Stimulated activated CD4-positive, alpha-beta T cell treated with anti-CD3 and anti-CD28 coated beads, Interleukin-2, amount 100 ng/mL, for 48 hours (primary cell): Measurements from ENCODE around the gene HMGA1.
"Not testable (repeated sequence)": the region's sequence is repeated elsewhere in the genome, so short reads cannot be mapped to it uniquely, and the experiment has no call there.

Experiments used
- DNase-seq, 2 donors: peaks; one replicate each; pipeline ENCODE4 v3.0.0-alpha.2; 2020

HMGA1 gene

GRCh38 chr6:34240329-34241248 lies 3.9 kb downstream of the HMGA1 start:
- no peak for DNase-seq

GRCh38 chr6:34241351-34242215 lies 4.9 kb downstream of the HMGA1 start:
- no peak for DNase-seq

- no peak for DNase-seq
Measured at GRCh38 chr6:34242252-34243130, 5.8 kb downstream of the HMGA1 start.

GRCh38 chr6:34243131-34243771 lies 6.6 kb downstream of the HMGA1 start:
- DNase-seq = no peak

- DNase-seq = peak in 1 of 2 donors; percentile 57
Measured at GRCh38 chr6:34243901-34244884, 7.5 kb downstream of the HMGA1 start.

- not testable (repeated sequence) for DNase-seq
Measured at GRCh38 chr6:34245032-34245760, 8.5 kb downstream of the HMGA1 start.

GRCh38 chr6:34245761-34246140 lies 9.1 kb downstream of the HMGA1 start:
- DNase-seq = not testable (repeated sequence)

- DNase-seq = no peak
Measured at GRCh38 chr6:34246249-34246562, 9.5 kb downstream of the HMGA1 start.

GRCh38 chr6:34246563-34247391 lies 10.1 kb downstream of the HMGA1 start:
- DNase-seq = no peak

GRCh38 chr6:34247481-34248197 lies 11.0 kb downstream of the HMGA1 start:
- DNase-seq = no peak

GRCh38 chr6:34248198-34248726 lies 11.6 kb downstream of the HMGA1 start:
- DNase-seq = peak in 1 of 2 donors; percentile 35

GRCh38 chr6:34248727-34249468 lies 12.2 kb downstream of the HMGA1 start, which contains the start of gene SMIM29:
TSS of gene SMIM29 (minus strand) at chr6:34249006. CDS start at chr6:34247791, 1,215 bp downstream.
- peak; percentile 98 to 99 for DNase-seq

- DNase-seq = no peak
Measured at GRCh38 chr6:34249469-34250261, 13.0 kb downstream of the HMGA1 start.

GRCh38 chr6:34252395-34252794 lies 15.7 kb downstream of the HMGA1 start:
- DNase-seq = not testable (repeated sequence)

- DNase-seq = no peak
Measured at GRCh38 chr6:34259529-34260069, 22.9 kb downstream of the HMGA1 start.

- no peak for DNase-seq
Measured at GRCh38 chr6:34260576-34261267, 24.0 kb downstream of the HMGA1 start.
